ENCODE measurements around the gene SLC9A5. TPM values are rescaled to one million over a fixed set of nuclear protein-coding genes. Genes with fewer than 3 reads are reported as not detected.

Gene SLC9A5
- total and polyA plus RNA-seq, 10 of the 15 experiments (the other 5 are each of a cell fraction or from before 2014, with no cell fraction given), result 0.26 to 5.7 (median 1.5) TPM

DNA sequence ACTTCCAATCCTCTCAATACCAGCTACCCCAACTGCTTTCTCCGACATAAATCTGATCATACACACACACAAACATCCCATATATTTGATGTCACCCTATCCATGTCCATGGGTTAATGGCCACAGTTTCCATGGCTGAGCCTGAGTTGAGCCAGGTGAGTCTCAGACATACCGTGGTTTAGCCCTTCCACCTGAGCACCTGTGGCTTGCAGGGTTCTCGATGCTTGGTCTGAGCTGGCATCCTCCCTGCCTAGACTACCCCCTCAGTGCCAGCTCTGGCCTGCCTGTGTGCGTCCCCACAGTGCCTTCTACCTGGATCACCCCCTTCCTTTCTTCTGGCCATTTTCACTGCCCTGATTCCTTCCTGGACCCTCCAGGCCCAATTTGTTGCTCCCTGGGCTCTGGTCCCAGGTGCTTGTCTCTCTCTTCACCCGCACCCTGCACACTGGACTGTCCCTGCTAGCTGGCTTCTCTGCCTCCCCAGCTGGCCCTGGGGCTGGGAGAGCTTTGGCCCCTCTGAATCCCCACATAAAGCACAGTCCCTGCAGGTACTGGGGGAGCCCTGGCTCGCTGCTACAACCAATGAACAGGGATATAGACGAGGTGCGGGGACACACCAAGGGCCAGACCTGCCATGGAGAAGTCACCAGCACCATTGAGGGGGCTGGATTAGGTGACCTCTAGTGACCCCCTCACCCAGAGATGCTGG is 42.5 kb upstream of the SLC9A5 start:
- in situ Hi-C loops (cut with MboI) (no loop called here), intact Hi-C loops (cut with micrococcal nuclease; ENCODE audit: unreplicated experiment) (no loop called here)
- CTCF ChIA-PET, result interaction anchor here (0.5 kb wide), 1 partner anchor 9 kb away, joined by 4 read pairs; no protein-coding TSS in a partner anchor
- Histone ChIP-seq H3K4me2 (ENCODE audit: control insufficient read depth, insufficient read depth) (no peak overlapping the region), H3K79me2 (ENCODE audit: control insufficient read depth, insufficient read depth, low read length) (no peaks in the 10 kb centered on the region), H3K9me3 (replicated peaks; ENCODE audit: control insufficient read depth, insufficient read depth, low read length) (no peaks in the 10 kb centered on the region), H3K36me3 (ENCODE audit: control insufficient read depth in 2 of 2, insufficient read depth in 2 of 2, low read length in 1 of 2) (peaks cover 7 to 21% of the 10 kb centered on the region in 2 experiments; a peak in 3 of 4 replicates), H4K20me1 (ENCODE audit: control insufficient read depth, insufficient read depth) (no peaks in the 10 kb centered on the region), H3K27ac (ENCODE audit: control insufficient read depth, insufficient read depth) (no peak overlapping the region), H3K4me3 (no peak overlapping the region), H3K27me3 (replicated peaks in 1 of 2; ENCODE audit: control insufficient read depth in 2 of 2, insufficient read depth in 2 of 2, low read length in 1 of 2) (no peaks in the 10 kb centered on the region), H3K9ac (ENCODE audit: control insufficient read depth, insufficient read depth, low read length) (no peak overlapping the region), H3K4me1 (ENCODE audit: control insufficient read depth, insufficient read depth, low read length) (no peaks in the 10 kb centered on the region), H2AFZ (ENCODE audit: control insufficient read depth, low read depth, low read length) (no peak overlapping the region)
- SMC1A ChIA-PET (ENCODE audit: uncharacterized antibody, unreplicated experiment), result no interaction called here
- no peak for TF ChIP-seq STAT1 (conservative IDR thresholded peaks at IDR 0.05)
- no peak for TF ChIP-seq HDAC2 (IDR thresholded peaks at IDR 0.05)
- TF ChIP-seq HCFC1 (IDR thresholded peaks at IDR 0.05; ENCODE audit: low read length), result no peak
- no peak for TF ChIP-seq IKZF2 (IDR thresholded peaks at IDR 0.05)
- no peak for TF ChIP-seq SREBF2 (IDR thresholded peaks at IDR 0.05; ENCODE audit: low read length)
- TF ChIP-seq PML (IDR thresholded peaks at IDR 0.05; ENCODE audit: low read length), result no peak
- TF ChIP-seq YY1 (IDR thresholded peaks at IDR 0.05; ENCODE audit: low read depth, low read length), result no peak
- TF ChIP-seq EZH2 (IDR thresholded peaks at IDR 0.05; ENCODE audit: borderline replicate concordance, control insufficient read depth, low read depth, low read length), result no peak
- TF ChIP-seq IRF4 (IDR thresholded peaks at IDR 0.05; ENCODE audit: low read depth, low read length), result no peak
- TF ChIP-seq SREBF1 (IDR thresholded peaks at IDR 0.05; ENCODE audit: low read length), result no peak
- TF ChIP-seq POLR2A (IDR thresholded peaks at IDR 0.05; ENCODE audit: low read depth, low read length), result no peak
- TF ChIP-seq MYC (IDR thresholded peaks at IDR 0.05; ENCODE audit: insufficient read depth, insufficient read length, insufficient replicate concordance, low read length, severe bottlenecking), result no peak
- TF ChIP-seq ZNF24 (IDR thresholded peaks at IDR 0.05), result no peak
- TF ChIP-seq ZNF207 (IDR thresholded peaks at IDR 0.05; ENCODE audit: borderline replicate concordance), result no peak
- TF ChIP-seq, protein P1, sequence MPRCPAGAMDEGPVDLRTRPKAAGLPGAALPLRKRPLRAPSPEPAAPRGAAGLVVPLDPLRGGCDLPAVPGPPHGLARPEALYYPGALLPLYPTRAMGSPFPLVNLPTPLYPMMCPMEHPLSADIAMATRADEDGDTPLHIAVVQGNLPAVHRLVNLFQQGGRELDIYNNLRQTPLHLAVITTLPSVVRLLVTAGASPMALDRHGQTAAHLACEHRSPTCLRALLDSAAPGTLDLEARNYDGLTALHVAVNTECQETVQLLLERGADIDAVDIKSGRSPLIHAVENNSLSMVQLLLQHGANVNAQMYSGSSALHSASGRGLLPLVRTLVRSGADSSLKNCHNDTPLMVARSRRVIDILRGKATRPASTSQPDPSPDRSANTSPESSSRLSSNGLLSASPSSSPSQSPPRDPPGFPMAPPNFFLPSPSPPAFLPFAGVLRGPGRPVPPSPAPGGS (IDR thresholded peaks at IDR 0.05; ENCODE audit: borderline replicate concordance, insufficient read depth, low read depth, low read length, poor library complexity, severe bottlenecking), result no peak
- TF ChIP-seq NRF1 (conservative IDR thresholded peaks at IDR 0.05; ENCODE audit: low read depth, low read length), result no peak
- TF ChIP-seq KLF5 (IDR thresholded peaks at IDR 0.05; ENCODE audit: partially characterized antibody), result no peak
- no peak for TF ChIP-seq ETV6 (conservative IDR thresholded peaks at IDR 0.05 in 1 of 2, IDR thresholded peaks at IDR 0.05 in 1 of 2; ENCODE audit: borderline replicate concordance in 1 of 2, low read depth in 1 of 2)
- TF ChIP-seq POLR2AphosphoS5 (IDR thresholded peaks at IDR 0.05; ENCODE audit: low read length), result no peak; the same call in 1 of the 2 replicates
- POLR2A ChIA-PET, result interaction anchor here (1.0 kb wide), 1 partner anchor 8 kb away, joined by 3 read pairs; no protein-coding TSS in a partner anchor
- RAD21 ChIA-PET (ENCODE audit: unreplicated experiment), result no interaction called here
- no peak for DNase-seq (ENCODE audit: low read depth, low spot score)
- no peak for ATAC-seq
- FAIRE-seq, result no peak
- no TSS peak for BruUV-seq (replicated peaks)
- 98% methylated on average over 8 of the region's 8 CpGs for WGBS (ENCODE audit: insufficient coverage, insufficient replicate concordance, low lambda C conversion rate, missing lambda C conversion rate)
